Endothelial cell of umbilical vein (primary cell): Measurements from ENCODE around the gene NR3C1. TPM values are rescaled to one million over a fixed set of nuclear protein-coding genes. Genes with fewer than 3 reads are reported as not detected.

Source experiments
- BruUV-seq: library from RNA; stranded (reverse); fragments of 400-500 nt; replicated peaks from 2 replicates; lab custom pipeline; 2021; lab: Mats Ljungman, UMichigan
- CTCF ChIA-PET: fragments of 300-600, 350-600 bp; sonication (Branson Sonifier 250); formaldehyde crosslinking; loops from one replicate; lab custom pipeline; 2021; ENCODE audit warnings: antibody characterized with exemption, inconsistent platforms; lab: Charles Lee
- POLR2A ChIA-PET: fragments of 300-600, 350-600 bp; sonication (Branson Sonifier 250); formaldehyde crosslinking; loops from one replicate; lab custom pipeline; 2021; ENCODE audit warnings: antibody characterized with exemption, inconsistent platforms; lab: Charles Lee
- DNase-seq: peaks from one replicate; pipeline ENCODE4 v3.0.0-alpha.2; 2011; ENCODE audit warnings: low read depth, low spot score
- FAIRE-seq: peaks from 2 replicates; lab custom pipeline; 2011; peaks lifted over from hg19 to GRCh38; lab: Jason Lieb, UNC
- H2AFZ ChIP-seq: 2 replicates; pipeline ENCODE4 v1.6.0; 2012; ENCODE audit warnings: low read depth, low read length, control low read depth, inconsistent platforms
- H3K27ac ChIP-seq: 2 replicates; pipeline ENCODE4 v1.5.1; 2011; ENCODE audit warnings: low read depth, mild to moderate bottlenecking, control low read depth, low read length, moderate library complexity; ENCODE audit not compliant: insufficient read depth
- H3K27me3 ChIP-seq, 2 experiments: 2 replicates each; pipeline versions ENCODE4 v1.6.0 to v1.6.1; 2011; ENCODE audit warnings: low read length in 2 of 2, mixed read lengths in 1 of 2; ENCODE audit not compliant: control insufficient read depth in 2 of 2, insufficient read depth in 2 of 2
- H3K36me3 ChIP-seq, 2 experiments: 2 replicates in 1 of 2; 3 replicates in 1 of 2; pipeline ENCODE4 v1.5.1; 2011; ENCODE audit warnings: low read length in 2 of 2, mild to moderate bottlenecking in 1 of 2, moderate library complexity in 1 of 2; ENCODE audit not compliant: control insufficient read depth in 2 of 2, insufficient read depth in 2 of 2; ENCODE audit errors: extremely low read depth in 1 of 2
- H3K4me1 ChIP-seq: 3 replicates; pipeline ENCODE4 v1.5.1; 2011; ENCODE audit warnings: mild to moderate bottlenecking, low read length; ENCODE audit not compliant: control insufficient read depth, insufficient read depth; ENCODE audit errors: extremely low read depth
- H3K4me2 ChIP-seq: 2 replicates; pipeline ENCODE4 v1.6.1; 2011; ENCODE audit warnings: low read length, control low read depth, mixed read lengths; ENCODE audit not compliant: insufficient read depth
- H3K4me3 ChIP-seq, 3 experiments: fragments of 200-600 bp in 1 of 3; sonication (generic), shearing (Covaris generic) in 1 of 3; replicated peaks in 1 of 3; 2 replicates each; pipeline ENCODE4 v1.5.1; 2011 to 2016; ENCODE audit warnings: control low read depth in 3 of 3, low read length in 3 of 3, mild to moderate bottlenecking in 2 of 3, inconsistent platforms in 1 of 3, low read depth in 1 of 3, moderate library complexity in 1 of 3; ENCODE audit not compliant: insufficient read depth in 1 of 3
- H3K79me2 ChIP-seq: 2 replicates; pipeline ENCODE4 v1.6.0; 2012; ENCODE audit warnings: low read length, inconsistent platforms; ENCODE audit not compliant: control insufficient read depth, insufficient read depth
- H3K9ac ChIP-seq: replicated peaks from 2 replicates; pipeline ENCODE3; 2011; ENCODE audit warnings: low read length, control low read depth; ENCODE audit not compliant: insufficient read depth; ENCODE audit errors: extremely low read depth
- H3K9me1 ChIP-seq: replicated peaks from 3 replicates; pipeline ENCODE4 v1.6.0; 2011; ENCODE audit warnings: mild to moderate bottlenecking, low read length; ENCODE audit not compliant: control insufficient read depth, insufficient read depth; ENCODE audit errors: extremely low read depth
- H3K9me3 ChIP-seq: replicated peaks from 2 replicates; pipeline ENCODE4 v1.5.1; 2012; ENCODE audit warnings: low read length, inconsistent platforms; ENCODE audit not compliant: control insufficient read depth, insufficient read depth
- H4K20me1 ChIP-seq: replicated peaks from 2 replicates; pipeline ENCODE3; 2011; ENCODE audit warnings: mild to moderate bottlenecking, low read length; ENCODE audit not compliant: control insufficient read depth, insufficient read depth; ENCODE audit errors: extremely low read depth
- EZH2 ChIP-seq: IDR thresholded peaks from 2 replicates; pipeline ENCODE4 v1.6.1; 2012; ENCODE audit warnings: borderline replicate concordance, low read depth, mild to moderate bottlenecking, moderate library complexity, low read length, inconsistent platforms; ENCODE audit not compliant: severe bottlenecking
- FOS ChIP-seq: IDR thresholded peaks from 2 replicates; pipeline ENCODE4 v1.6.1; 2011; ENCODE audit warnings: mild to moderate bottlenecking, low read length, moderate library complexity, borderline replicate concordance; ENCODE audit not compliant: insufficient read depth
- GATA2 ChIP-seq: IDR thresholded peaks from 2 replicates; pipeline ENCODE4 v1.7.0; 2011; ENCODE audit warnings: low read depth, mild to moderate bottlenecking, moderate library complexity, mixed read lengths, low read length; ENCODE audit not compliant: insufficient read length, insufficient read depth
- JUN ChIP-seq: IDR thresholded peaks from 2 replicates; pipeline ENCODE4 v1.6.1; 2011; ENCODE audit warnings: borderline replicate concordance, low read depth; ENCODE audit not compliant: insufficient read length, insufficient read depth
- MAX ChIP-seq: IDR thresholded peaks from 2 replicates; pipeline ENCODE4 v1.6.1; 2011; ENCODE audit not compliant: insufficient read depth, insufficient read length
- MYC ChIP-seq: IDR thresholded peaks from one replicate; pipeline ENCODE4 v1.6.1; 2011; ENCODE audit warnings: mild to moderate bottlenecking, low read depth, low read length
- POLR2A ChIP-seq: IDR thresholded peaks from 2 replicates; pipeline ENCODE4 v1.6.1; 2012; ENCODE audit warnings: low read depth, mild to moderate bottlenecking, control low read depth, low read length
- POLR2AphosphoS5 ChIP-seq: IDR thresholded peaks from 2 replicates; pipeline ENCODE4 v1.6.1; 2012; ENCODE audit warnings: low read depth, mild to moderate bottlenecking, control low read depth, low read length, moderate library complexity; ENCODE audit not compliant: insufficient read depth
- dilution Hi-C: fragments of 300-500 bp; cut with MboI; formaldehyde crosslinking; loops from one replicate; pipeline ENCODE4 v1.15.0; 2019; ENCODE audit warnings: low sequenced_read_pairs; ENCODE audit not compliant: extremely low pct_ligation_motif_present
- intact Hi-C: fragments of 100-400 bp; cut with micrococcal nuclease; formaldehyde crosslinking; loops from one replicate; pipeline ENCODE4 v1.10.0; 2022
- polyA plus RNA-seq, 4 experiments: library from polyadenylated mRNA; depleted of rRNA in 3 of 4; stranded (reverse) in 3 of 4; unstranded in 1 of 4; fragments of >200 nt; gene quantifications; 2 replicates each; pipeline versions ENCODE4 v1.2.1 to v1.2.3, GENCODE V29; 2011 to 2012; ENCODE audit warnings: missing spikeins in 1 of 4
- total RNA-seq: library from RNA; stranded (reverse); gene quantifications from 2 replicates; pipeline ENCODE4 v1.2.3, GENCODE V29; 2021
- TF ChIP-seq, protein P1 (sequence below), 2 donors: IDR thresholded peaks; 1 replicate in 1 of 2; 2 replicates in 1 of 2; pipeline ENCODE4 v1.5.1; 2011; ENCODE audit warnings: low read length in 2 of 2, mild to moderate bottlenecking in 2 of 2, moderate library complexity in 2 of 2, control low read depth in 1 of 2, inconsistent platforms in 1 of 2, low read depth in 1 of 2; ENCODE audit not compliant: insufficient read depth in 1 of 2; ENCODE audit errors: extremely low read depth in 1 of 2

Gene NR3C1
- total and polyA plus RNA-seq, 2 donors (not counting 3 experiments of a cell fraction or from before 2014, with no cell fraction given): 4.1 to 17.0 TPM

- no TSS peak for BruUV-seq
- CTCF ChIA-PET: no interaction called here
- DNase-seq: no peak
- Histone ChIP-seq H3K27me3 (no peaks in the 10 kb centered on the region), H3K9me1 (no peaks in the 10 kb centered on the region), H3K36me3 (no peaks in the 10 kb centered on the region), H3K4me2 (no peak overlapping the region), H4K20me1 (no peaks in the 10 kb centered on the region), H3K9ac (no peak overlapping the region), H3K27ac (no peak overlapping the region), H3K4me1 (no peaks in the 10 kb centered on the region), H3K4me3 (no peak overlapping the region), H3K9me3 (no peaks in the 10 kb centered on the region), H2AFZ (no peak overlapping the region), H3K79me2 (no peaks in the 10 kb centered on the region)
- dilution Hi-C loops: no loop called here
- TF ChIP-seq POLR2A (no peak), GATA2 (no peak), FOS (no peak), MAX (no peak), POLR2AphosphoS5 (no peak)
- POLR2A ChIA-PET: no interaction called here
- intact Hi-C loops: no loop called here
- no peak for FAIRE-seq
These were observed 144.3 kb downstream of the NR3C1 start for GRCh38 chr5:143259254-143259605.

- dilution Hi-C loops (no loop called here), intact Hi-C loops (no loop called here)
- FAIRE-seq (no peak), DNase-seq (no peak)
- H3K4me1 ChIP-seq: no peaks in the 10 kb centered on the region
- no peaks in the 10 kb centered on the region for H3K27me3 ChIP-seq
- no peaks in the 10 kb centered on the region for H3K36me3 ChIP-seq
- H3K9me3 ChIP-seq: no peaks in the 10 kb centered on the region
- H3K9me1 ChIP-seq: no peaks in the 10 kb centered on the region
- H3K9ac ChIP-seq: no peak overlapping the region
- no peaks in the 10 kb centered on the region for H4K20me1 ChIP-seq
- ChIA-PET POLR2A (no interaction called here), CTCF (no interaction called here)
- H2AFZ ChIP-seq: no peak overlapping the region
- no peak overlapping the region for H3K27ac ChIP-seq
- H3K4me3 ChIP-seq: no peak overlapping the region
- no peaks in the 10 kb centered on the region for H3K79me2 ChIP-seq
- TF ChIP-seq EZH2 (no peak), MYC (no peak), JUN (no peak), GATA2 (no peak), FOS (no peak), POLR2AphosphoS5 (no peak), MAX (no peak)
- TF ChIP-seq, protein P1, sequence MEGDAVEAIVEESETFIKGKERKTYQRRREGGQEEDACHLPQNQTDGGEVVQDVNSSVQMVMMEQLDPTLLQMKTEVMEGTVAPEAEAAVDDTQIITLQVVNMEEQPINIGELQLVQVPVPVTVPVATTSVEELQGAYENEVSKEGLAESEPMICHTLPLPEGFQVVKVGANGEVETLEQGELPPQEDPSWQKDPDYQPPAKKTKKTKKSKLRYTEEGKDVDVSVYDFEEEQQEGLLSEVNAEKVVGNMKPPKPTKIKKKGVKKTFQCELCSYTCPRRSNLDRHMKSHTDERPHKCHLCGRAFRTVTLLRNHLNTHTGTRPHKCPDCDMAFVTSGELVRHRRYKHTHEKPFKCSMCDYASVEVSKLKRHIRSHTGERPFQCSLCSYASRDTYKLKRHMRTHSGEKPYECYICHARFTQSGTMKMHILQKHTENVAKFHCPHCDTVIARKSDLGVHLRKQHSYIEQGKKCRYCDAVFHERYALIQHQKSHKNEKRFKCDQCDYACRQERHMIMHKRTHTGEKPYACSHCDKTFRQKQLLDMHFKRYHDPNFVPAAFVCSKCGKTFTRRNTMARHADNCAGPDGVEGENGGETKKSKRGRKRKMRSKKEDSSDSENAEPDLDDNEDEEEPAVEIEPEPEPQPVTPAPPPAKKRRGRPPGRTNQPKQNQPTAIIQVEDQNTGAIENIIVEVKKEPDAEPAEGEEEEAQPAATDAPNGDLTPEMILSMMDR (IDR thresholded peaks at IDR 0.05; ENCODE audit: extremely low read depth in 1 of 2, insufficient read depth in 1 of 2, low read depth in 1 of 2, low read length in 2 of 2): no peak
- no TSS peak for BruUV-seq
- no peak overlapping the region for H3K4me2 ChIP-seq
These were observed 144.8 kb downstream of the NR3C1 start for GRCh38 chr5:143258559-143259253.
